Anterior cingulate cortex (tissue), 58 donors: Measurements from ENCODE around the gene PRIM1.

Source experiments
- DNase-seq, 58 donors: peaks; one replicate each; lab custom pipeline; 2025; lab: John Stamatoyannopoulos, UW

Gene PRIM1

DNA sequence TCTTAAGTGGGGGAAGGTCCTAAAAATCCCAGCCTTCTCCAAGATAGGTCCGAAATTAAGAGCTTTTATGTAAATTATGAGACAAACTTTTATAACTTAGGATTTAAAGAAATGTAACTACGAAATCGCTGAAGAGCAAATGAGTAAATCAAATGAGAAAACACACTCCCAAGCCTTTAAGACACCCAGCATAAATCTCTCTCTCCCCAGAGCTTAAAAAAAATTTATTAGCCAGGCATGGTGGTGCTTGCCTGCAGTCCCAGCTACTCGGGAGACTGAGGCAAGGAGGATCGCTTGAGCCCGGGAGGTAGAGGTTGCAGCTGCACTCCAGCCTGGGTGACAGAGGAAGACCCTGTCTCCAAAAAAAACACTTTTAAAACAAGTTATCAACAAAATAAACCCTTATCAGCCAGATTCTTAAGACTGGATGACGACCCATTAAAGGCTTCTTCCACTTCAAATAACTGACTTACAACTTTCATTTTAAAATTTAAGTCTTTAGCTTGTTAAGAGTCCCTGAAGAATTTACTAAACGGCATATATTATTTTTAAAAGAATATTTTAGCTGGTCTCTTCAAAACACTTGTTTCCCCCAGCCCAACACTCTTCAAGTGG is 67.3 kb downstream of the PRIM1 start:
- DNase-seq = no peak

DNA sequence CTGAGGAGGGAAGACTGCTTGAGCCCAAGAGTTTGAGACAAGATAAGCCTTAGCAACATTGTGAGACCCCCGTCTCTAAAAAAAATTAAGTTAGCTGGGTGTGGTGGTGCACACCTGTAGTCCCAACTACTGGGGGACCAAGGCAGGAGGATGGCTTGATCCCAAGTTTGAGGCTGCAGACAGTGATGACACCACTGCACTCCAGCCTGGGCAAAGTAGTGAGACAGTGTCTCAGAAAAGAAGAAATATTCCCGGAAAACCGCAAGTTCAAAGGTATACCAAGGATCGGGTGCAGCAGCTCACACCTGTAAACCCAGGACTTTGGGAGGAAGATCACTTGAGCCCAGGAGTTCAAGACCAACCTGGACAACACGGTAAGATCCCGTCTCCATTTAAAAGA is 69.8 kb downstream of the PRIM1 start:
- DNase-seq = no peak
